DMS 273 treated with DMSO at 0.1 percent for 48 hours (cell line): ENCODE results near the gene C10orf53.

Source experiments
- DNase-seq: peaks from one replicate; lab custom pipeline; 2025; lab: John Stamatoyannopoulos, UW

C10orf53 gene

GRCh38 chr10:49679480-49679893, at the start of gene C10orf53:
TSS of gene C10orf53 (plus strand) at chr10:49679651. CDS start at chr10:49679698, 47 bp downstream.
- DNase-seq = peak; percentile 21

GRCh38 chr10:49631975-49632374, 47.5 kb upstream of the C10orf53 start:
- no peak for DNase-seq

- DNase-seq = no peak
These were observed 46.8 kb upstream of the C10orf53 start for GRCh38 chr10:49632406-49633317.

GRCh38 chr10:49633327-49634068, 46.0 kb upstream of the C10orf53 start:
- peak; percentile 72 for DNase-seq

- peak; percentile 59 for DNase-seq
These were observed 45.3 kb upstream of the C10orf53 start for GRCh38 chr10:49634069-49634660.

GRCh38 chr10:49642311-49642710, 37.1 kb upstream of the C10orf53 start:
- DNase-seq = no peak

GRCh38 chr10:49643241-49644034, 36.0 kb upstream of the C10orf53 start:
- DNase-seq = no peak

- no peak for DNase-seq
These were observed 35.3 kb upstream of the C10orf53 start for GRCh38 chr10:49644035-49644646.

- no peak for DNase-seq
These were observed 34.0 kb upstream of the C10orf53 start for GRCh38 chr10:49645417-49645816.

- DNase-seq = no peak
These were observed 33.3 kb upstream of the C10orf53 start for GRCh38 chr10:49645871-49646870.

GRCh38 chr10:49647554-49647953, 31.9 kb upstream of the C10orf53 start:
- DNase-seq = no peak

GRCh38 chr10:49647985-49648795, 31.3 kb upstream of the C10orf53 start:
- DNase-seq = no peak

GRCh38 chr10:49649294-49649693, 30.2 kb upstream of the C10orf53 start:
- no peak for DNase-seq

- no peak for DNase-seq
These were observed 29.3 kb upstream of the C10orf53 start for GRCh38 chr10:49649936-49650723.

GRCh38 chr10:49650724-49651034, 28.8 kb upstream of the C10orf53 start:
- DNase-seq = no peak

- no peak for DNase-seq
These were observed 28.2 kb upstream of the C10orf53 start for GRCh38 chr10:49651039-49651835.

- no peak for DNase-seq
These were observed 27.5 kb upstream of the C10orf53 start for GRCh38 chr10:49651917-49652316.
